Stimulated activated CD4-positive, alpha-beta T cell treated with anti-CD3 and anti-CD28 coated beads, Interleukin-15, amount 100 ng/mL, for 24 hours (primary cell): ENCODE data around the gene SRGAP3.

Experiments
- DNase-seq: peaks from one replicate; pipeline ENCODE4 v3.0.0-alpha.2; 2020

Gene SRGAP3

GRCh38 chr3:9223672-9224071, 25.8 kb downstream of the SRGAP3 start:
- DNase-seq: no peak

- no peak for DNase-seq
These were observed 26.3 kb downstream of the SRGAP3 start for GRCh38 chr3:9222956-9223639.

DNA sequence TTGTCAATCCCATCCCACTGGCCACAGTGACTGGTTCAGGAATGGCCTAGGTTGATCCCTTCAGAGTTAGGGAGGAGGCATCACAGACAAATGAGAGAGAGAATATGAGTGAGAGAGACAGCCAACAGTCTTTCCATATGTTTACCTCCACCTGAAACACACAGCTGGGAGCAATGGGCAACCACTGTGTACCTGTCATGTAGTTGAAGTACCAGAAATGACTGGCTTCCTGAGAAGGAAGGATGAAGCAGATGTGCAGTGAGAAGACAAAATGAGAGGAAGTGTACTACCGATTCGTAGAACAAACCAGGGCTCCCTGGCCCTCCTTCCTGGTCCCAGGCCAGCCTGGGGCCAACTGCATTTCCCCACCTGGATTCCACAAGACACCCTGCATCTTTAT, 27.4 kb downstream of the SRGAP3 start:
- no peak for DNase-seq

DNA sequence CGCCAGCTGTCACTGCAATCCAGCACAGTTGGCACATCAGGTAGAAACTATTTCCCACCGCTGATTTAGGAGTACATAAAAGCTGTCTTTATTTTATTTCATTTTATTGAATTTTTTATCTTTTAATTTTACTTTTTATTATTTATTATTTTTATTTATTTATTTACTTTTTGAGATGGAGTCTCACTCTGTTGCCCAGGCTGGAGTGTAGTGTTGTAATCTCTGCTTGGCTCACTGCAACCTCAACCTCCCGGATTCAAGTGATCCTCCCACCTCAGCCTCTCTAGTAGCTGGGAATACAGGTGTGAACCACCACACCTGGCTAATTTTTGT, 31.0 kb downstream of the SRGAP3 start:
- no peak for DNase-seq

DNA sequence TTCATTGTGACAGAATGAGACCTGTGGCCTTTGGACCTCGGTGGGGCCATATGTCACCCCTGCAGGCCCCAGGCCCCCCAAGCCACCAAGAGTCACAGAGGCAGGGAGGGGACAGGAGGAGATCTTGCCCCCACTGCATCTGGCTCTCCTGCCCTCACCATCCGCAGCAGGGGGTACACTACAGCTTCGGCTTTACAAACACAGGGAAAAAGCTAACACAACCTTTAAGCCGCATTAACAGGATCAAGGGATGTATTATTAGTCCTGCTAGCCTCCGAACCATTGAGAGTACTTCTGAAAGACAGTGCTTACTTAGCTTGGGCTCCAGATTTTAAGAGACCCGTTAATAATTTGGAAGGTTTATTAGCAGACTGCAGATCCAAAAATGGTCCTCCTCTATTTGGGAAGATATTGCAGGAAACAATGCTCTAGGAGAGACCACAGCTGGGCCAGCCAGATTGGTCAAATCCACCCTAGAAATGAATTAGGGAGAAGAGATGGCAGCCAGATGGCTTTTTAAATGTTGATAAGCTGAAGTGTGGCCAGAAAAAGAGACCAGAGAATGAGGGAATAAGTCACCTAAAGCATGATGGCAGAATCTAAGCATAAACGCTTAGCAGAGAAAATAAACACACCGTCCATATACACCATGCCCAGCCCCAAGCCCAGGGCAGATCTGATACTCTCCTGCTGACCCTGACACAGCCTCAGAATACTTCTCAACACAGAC, 31.5 kb downstream of the SRGAP3 start:
- no peak for DNase-seq

DNA sequence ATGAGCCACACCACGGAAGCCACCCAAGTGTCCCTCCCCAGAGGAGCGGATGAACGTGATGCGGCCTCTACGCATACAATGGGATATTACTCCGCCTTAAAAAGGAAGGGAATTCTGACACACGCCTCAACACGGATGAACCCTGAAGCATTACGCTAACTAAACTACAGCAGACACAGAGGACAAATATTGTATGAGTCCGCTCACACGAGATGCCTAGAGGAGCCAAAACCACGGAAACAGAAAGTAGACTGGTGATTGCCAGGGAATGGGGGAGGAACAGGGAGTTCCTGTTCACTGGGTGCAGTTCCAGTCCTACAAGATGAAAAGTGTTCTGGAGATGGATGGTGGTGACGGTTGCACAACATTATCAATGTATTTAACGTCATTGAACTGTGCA, 32.7 kb downstream of the SRGAP3 start:
- DNase-seq: no peak

- DNase-seq: no peak
These were observed 34.8 kb downstream of the SRGAP3 start for GRCh38 chr3:9214599-9214998.

DNA sequence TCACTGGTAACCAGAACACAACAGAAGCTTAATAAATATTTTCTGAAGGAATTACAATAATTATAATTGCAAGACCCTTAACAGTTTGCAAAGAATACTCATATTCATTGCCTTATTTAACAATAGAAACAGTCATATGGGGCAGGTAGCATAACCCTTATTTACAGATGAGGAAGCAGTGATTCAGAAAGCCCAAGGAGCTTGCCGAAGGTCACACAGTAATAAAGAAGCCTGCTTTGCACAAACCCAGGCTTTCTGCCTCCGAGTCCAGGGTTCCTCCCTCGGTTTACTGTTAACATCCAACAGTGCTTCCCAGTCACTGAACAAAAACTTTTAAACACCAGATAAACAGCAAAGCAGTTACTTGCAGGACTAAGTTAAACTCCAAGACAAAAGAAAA, 35.3 kb downstream of the SRGAP3 start:
- no peak for DNase-seq

DNA sequence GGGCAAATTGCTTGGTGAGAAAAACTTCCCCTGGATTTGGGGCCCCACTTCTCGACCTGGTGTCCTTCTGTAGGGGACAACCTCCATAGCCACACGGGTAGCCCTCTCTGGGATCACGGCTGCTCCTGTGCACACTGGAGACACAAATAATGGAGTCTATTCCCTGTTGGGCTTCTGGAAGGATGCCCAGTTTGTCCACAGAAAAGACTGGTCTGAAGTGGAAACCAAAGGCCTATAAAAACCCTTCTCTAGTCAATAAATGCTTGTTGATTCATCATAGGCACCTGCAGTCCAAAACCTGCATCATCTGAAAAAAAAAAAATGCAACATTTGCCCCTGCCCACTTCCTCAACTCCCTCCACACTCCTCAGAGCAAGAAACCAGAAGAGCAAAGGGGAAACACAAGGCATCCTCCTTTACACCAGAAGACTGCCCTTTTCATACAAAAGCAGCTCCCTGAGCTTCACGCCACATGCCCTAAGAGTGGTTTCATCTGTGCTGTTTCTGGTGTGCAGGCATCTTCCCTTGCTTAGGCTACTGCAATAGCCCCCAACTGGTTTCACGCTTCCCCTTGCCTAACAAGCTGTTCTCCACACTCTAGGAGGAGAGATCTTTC, 36.3 kb downstream of the SRGAP3 start:
- DNase-seq: no peak

DNA sequence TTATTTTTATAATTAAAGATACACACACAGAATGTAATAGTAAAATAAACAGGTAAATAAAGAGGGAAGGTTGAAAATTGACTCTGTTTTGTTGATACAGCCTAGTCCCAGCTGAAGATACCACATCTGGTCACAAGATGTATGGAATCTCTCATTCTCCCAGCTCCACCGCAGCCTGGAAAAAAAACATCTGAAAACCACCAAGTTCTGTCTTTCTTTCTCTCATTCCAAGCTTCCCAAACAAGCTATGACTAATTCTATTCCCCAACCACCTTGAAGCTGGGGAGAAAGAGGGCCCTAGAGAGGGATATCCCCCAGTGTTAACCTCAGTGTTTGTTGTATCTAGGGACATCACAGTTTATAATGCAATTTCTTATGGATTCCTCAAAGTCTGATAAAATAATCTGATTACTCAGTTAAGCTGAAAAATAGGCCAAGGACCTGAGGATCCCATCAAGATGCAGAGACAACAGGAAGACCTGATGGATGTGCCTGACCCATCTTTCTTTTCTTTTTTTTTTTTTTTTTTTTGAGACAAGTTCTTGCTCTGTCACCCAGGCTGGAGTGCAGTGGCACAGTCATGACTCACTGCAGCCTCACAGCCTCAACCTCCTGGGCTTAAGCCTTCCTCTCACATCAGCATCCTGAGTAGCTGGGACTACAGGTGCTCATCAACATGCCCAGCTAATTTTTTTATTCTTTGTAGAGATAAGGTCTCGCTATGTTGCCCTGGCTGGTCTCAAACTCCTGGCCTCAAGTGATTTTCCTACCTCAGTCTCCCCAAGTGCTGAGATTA, 38.1 kb downstream of the SRGAP3 start:
- DNase-seq: peak; percentile 7

DNA sequence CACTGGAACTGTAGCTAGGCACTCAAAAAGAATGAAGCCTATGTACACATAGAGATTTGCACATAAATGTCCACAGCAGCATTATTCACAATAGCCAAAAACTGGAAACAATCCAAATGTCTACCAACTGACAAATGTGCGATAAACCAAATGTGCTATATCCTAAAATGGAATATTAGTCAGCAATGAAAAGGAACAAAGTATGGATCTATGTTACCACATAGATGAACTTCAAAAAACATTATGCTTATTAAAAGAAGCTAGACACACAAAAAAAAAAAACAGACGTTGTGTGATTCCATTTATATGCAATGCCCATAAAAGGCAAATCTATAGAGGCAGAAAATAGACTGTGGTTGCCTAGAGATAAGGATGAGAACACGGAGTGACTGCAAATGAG, 39.7 kb downstream of the SRGAP3 start:
- no peak for DNase-seq

- no peak for DNase-seq
These were observed 40.8 kb downstream of the SRGAP3 start for GRCh38 chr3:9208605-9209152.

- no peak for DNase-seq
These were observed 42.2 kb downstream of the SRGAP3 start for GRCh38 chr3:9207116-9207763.

GRCh38 chr3:9206287-9206686, 43.2 kb downstream of the SRGAP3 start:
- DNase-seq: no peak

GRCh38 chr3:9205345-9206143, 43.9 kb downstream of the SRGAP3 start:
- no peak for DNase-seq

DNA sequence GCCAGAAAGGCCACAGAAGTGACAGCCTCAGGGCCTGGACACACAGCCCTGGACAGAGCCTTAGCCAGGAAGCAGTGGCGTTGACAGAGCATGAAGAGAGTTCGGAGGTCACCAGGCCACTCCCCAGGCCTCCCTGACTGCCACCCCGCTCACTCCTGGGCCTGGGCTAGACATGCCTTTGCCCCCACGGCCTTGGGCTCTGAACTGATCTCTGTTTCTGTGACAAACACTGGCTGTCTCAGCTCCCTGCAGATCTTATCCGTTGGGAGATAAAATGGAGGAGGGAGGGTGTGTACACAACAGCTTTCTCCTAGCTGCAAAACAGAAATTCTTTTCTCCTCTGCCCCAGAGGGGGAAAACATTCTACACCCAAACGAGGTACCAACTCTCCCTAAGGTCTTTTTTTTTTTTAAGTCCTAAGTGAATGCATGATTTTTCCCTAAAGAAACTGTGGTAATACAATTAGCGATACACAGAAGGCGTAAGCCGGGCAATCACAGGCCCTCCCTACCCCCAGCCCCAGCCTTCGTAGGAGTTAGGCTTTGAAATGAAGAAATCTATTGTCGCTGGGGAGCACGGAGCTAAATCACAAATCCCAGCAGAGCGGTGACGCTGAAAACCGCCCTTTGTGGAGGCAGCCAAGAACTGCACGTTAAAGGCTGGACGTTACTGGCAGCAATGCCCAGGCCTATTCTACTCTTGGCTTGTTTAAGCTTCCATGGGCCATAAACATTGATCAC, 45.0 kb downstream of the SRGAP3 start:
- DNase-seq: no peak

DNA sequence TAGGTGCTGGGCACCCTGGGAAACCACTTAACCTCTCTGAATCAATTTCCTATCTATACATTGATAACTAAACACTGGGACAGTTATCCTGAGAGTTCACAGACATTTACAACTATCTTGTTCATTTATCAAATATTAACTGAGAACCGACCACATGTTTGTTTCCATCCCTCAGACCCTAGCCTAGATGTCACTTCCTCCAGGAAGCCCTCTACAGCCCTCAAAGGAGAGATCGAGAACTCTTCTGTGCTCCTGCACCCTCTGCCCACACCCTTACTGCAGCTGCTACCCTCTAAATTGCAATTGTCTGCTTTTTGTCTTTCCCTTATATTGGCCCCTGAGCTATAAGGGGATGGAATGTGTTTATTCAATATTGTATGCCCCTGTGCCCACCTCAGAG, 46.1 kb downstream of the SRGAP3 start:
- no peak for DNase-seq

- DNase-seq: no peak
These were observed 46.9 kb downstream of the SRGAP3 start for GRCh38 chr3:9202546-9202945.

GRCh38 chr3:9201955-9202354, 47.5 kb downstream of the SRGAP3 start:
- DNase-seq: no peak

GRCh38 chr3:9201266-9201665, 48.2 kb downstream of the SRGAP3 start:
- no peak for DNase-seq

DNA sequence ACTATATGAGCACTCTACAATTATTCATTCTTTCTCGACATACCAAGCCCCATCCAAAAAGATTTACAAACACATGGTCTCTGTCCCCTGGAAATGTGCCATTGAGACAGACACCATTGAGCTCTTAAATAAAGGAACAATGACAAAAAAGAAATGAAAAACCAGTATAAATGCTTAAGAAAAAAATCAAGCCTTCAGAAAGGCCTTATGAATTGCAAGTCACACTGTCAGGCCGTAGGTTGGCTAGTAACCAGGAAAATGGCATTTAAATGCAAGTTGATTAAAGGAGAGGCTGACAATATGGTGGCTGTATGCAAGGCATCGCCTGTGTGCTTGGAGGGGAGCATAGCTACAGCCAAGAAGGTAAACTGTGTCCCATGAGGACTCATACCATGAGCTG, 49.7 kb downstream of the SRGAP3 start:
- DNase-seq: no peak
